Neutrophil (primary cell): ENCODE data around the gene ZC3H8.

ENCODE experiments used
- H3K27ac ChIP-seq: fragments of 200-600 bp; sonication (generic); 2 replicates; pipeline ENCODE4 v1.5.1; 2016; ENCODE audit warnings: mild to moderate bottlenecking, moderate library complexity
- H3K27me3 ChIP-seq: fragments of 200-600 bp; sonication (generic); 2 replicates; pipeline ENCODE4 v1.6.0; 2016; ENCODE audit warnings: mild to moderate bottlenecking
- H3K36me3 ChIP-seq: fragments of 200-600 bp; sonication (generic); 2 replicates; pipeline ENCODE4 v1.5.1; 2017
- H3K4me1 ChIP-seq, 2 experiments: fragments of 200-600 bp in 1 of 2; sonication (generic) in 1 of 2; 1 replicate in 1 of 2; 2 replicates in 1 of 2; pipeline versions ENCODE4 v1.5.1 to v1.6.1; 2013 to 2016; ENCODE audit warnings: low read depth in 1 of 2, low read length in 1 of 2, mild to moderate bottlenecking in 1 of 2, moderate library complexity in 1 of 2; ENCODE audit not compliant: control insufficient read depth in 1 of 2, insufficient read depth in 1 of 2
- H3K4me3 ChIP-seq, 2 experiments: fragments of 200-600 bp in 1 of 2; sonication (generic) in 1 of 2; 1 replicate in 1 of 2; 2 replicates in 1 of 2; pipeline ENCODE4 v1.5.1; 2013 to 2016; ENCODE audit warnings: low read depth in 1 of 2, low read length in 1 of 2, mild to moderate bottlenecking in 1 of 2, moderate library complexity in 1 of 2
- H3K9me3 ChIP-seq: fragments of 200-600 bp; sonication (generic); 2 replicates; pipeline ENCODE4 v1.5.1; 2016
- TF ChIP-seq, protein P1 (sequence below): fragments of 200-600 bp; sonication (generic); IDR thresholded peaks from 2 replicates; pipeline ENCODE4 v1.5.1; 2016; ENCODE audit warnings: antibody characterized with exemption

The ZC3H8 gene

DNA sequence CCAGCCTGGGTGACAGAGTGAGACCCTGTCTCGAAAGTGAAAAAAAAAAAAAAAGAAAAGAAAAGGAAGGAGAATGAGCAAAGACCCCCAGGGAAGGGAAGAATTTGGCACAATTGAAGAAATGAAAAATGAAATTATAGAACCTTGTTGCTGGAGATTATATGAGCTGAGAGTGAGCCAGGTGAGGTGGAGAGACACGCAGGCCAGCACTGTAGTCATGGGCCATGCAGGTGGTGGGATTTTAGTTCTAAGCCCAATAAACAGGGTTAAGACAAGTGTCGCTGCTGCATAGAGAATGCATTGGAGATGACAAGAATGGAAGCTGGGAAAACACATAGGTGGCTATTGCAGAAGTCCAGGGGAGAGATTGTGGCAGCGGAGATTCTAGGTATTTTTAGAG, 84.3 kb downstream of the ZC3H8 start:
- no peak overlapping the region for H3K27ac ChIP-seq
- no peaks in the 10 kb centered on the region for H3K9me3 ChIP-seq
- H3K36me3 ChIP-seq, result no peaks in the 10 kb centered on the region
- no peak overlapping the region for H3K4me3 ChIP-seq
- H3K27me3 ChIP-seq, result no peaks in the 10 kb centered on the region
- TF ChIP-seq, protein P1, sequence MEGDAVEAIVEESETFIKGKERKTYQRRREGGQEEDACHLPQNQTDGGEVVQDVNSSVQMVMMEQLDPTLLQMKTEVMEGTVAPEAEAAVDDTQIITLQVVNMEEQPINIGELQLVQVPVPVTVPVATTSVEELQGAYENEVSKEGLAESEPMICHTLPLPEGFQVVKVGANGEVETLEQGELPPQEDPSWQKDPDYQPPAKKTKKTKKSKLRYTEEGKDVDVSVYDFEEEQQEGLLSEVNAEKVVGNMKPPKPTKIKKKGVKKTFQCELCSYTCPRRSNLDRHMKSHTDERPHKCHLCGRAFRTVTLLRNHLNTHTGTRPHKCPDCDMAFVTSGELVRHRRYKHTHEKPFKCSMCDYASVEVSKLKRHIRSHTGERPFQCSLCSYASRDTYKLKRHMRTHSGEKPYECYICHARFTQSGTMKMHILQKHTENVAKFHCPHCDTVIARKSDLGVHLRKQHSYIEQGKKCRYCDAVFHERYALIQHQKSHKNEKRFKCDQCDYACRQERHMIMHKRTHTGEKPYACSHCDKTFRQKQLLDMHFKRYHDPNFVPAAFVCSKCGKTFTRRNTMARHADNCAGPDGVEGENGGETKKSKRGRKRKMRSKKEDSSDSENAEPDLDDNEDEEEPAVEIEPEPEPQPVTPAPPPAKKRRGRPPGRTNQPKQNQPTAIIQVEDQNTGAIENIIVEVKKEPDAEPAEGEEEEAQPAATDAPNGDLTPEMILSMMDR, result no peak
- no peaks in the 10 kb centered on the region for H3K4me1 ChIP-seq

DNA sequence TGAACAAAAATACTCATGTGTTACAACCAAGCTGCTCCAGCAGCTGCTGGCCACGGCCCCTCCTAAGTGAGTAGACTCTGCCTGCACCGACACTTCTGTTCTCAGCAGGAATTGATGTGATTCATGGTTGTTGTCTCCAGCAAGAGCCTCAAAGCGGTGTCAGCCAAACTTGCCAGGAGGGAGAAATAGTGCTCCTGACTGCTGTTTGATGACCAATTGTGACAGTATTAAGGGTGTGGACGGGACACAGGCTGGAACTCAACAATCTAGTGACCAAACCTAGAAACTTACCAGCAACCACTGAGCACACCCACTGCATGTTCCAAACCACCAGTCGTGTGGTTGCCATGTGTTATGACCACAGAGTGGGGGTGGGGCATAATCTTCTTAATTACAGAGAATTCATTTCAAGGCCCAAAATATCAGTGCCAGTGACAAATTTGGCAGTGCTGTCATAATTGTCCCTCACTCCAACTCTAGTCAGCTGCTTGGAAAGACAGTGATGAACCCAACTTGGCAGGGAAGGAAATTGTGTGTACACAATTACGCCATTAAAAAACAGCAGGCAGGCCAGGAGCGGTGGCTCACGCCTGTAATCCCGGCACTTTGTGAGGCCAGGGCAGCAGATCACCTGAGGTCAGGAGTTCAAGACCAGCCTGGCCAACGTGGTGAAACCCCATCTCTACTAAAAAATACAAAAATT, 86.3 kb downstream of the ZC3H8 start:
- Histone ChIP-seq H3K9me3 (no peaks in the 10 kb centered on the region), H3K4me1 (no peaks in the 10 kb centered on the region), H3K36me3 (no peaks in the 10 kb centered on the region), H3K27ac (no peak overlapping the region), H3K4me3 (no peak overlapping the region), H3K27me3 (no peaks in the 10 kb centered on the region)
- TF ChIP-seq, protein P1, result no peak

DNA sequence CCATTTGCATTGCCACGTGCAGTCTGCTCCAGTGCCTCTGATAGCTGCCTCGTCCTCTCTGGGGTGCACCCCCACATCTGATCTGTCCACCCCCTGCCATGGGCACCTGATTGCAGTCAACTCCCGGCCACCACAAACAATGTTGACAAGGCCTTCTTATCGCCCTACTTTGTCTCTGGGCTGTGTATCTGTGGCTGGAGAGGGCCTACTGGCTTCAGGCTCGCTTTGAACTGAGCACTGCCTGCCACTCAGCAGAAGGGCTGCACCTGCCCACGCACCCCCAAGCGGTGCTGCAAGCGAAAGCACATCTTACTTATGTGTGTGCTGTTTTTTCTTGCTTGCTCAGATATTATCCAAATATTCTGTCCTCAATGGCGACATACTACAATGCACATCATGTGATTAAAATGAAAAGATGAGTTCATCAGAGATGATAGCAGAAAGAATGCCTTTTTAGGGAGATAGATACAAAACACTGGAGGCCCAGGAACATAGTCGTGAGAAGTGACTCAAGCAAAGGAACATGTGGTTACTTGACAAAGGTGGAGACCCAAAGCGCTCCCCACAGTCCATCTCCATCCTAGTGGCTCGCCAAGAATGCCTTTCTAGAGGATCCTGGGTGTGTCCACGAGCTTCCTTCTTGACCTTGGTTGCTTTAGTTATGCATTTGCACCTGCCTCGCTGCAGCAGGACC, 87.9 kb downstream of the ZC3H8 start:
- Histone ChIP-seq H3K4me3 (no peak overlapping the region), H3K36me3 (no peaks in the 10 kb centered on the region), H3K4me1 (no peaks in the 10 kb centered on the region), H3K9me3 (no peaks in the 10 kb centered on the region), H3K27me3 (no peaks in the 10 kb centered on the region), H3K27ac (no peak overlapping the region)
- TF ChIP-seq, protein P1, result no peak

DNA sequence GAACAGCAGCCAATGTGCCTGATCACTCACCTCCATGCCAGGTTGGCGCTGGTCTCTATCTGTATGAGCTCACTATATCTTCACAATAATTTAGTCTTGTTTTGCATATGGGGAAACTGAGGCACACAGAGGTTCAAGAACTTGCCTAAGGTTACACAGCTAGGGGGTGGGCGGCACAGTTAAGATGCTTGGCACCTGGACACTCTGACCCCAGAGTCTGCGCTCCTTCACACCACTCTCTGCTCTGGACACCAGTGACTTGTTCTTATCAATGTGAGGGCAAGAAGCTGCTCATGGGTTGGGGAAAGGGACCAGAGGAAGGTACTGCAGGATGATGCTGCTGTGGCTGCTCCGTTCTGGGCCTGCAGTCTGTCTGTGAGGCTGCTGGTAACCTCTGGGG, 89.5 kb downstream of the ZC3H8 start:
- no peaks in the 10 kb centered on the region for H3K27me3 ChIP-seq
- no peaks in the 10 kb centered on the region for H3K9me3 ChIP-seq
- no peak overlapping the region for H3K27ac ChIP-seq
- H3K4me1 ChIP-seq, result no peaks in the 10 kb centered on the region
- no peak overlapping the region for H3K4me3 ChIP-seq
- TF ChIP-seq, protein P1, result no peak
- no peaks in the 10 kb centered on the region for H3K36me3 ChIP-seq

DNA sequence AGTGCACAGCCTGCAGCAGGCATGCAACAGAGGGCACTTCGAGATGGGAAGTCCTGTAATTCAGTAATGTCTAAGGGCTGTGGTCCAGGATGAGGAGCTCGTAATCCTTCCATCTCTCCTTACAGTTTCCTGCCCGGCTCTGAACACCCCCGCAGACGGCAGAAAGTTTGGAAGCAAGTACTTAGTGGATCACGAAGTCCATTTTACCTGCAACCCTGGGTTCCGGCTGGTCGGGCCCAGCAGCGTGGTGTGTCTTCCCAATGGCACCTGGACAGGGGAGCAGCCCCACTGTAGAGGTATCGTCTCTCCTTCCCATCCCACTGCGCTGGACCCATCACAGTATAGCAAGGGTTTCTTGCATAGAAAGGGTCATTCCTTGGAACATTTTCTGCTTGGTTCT, 90.0 kb downstream of the ZC3H8 start:
- TF ChIP-seq, protein P1, result no peak
- Histone ChIP-seq H3K27me3 (no peaks in the 10 kb centered on the region), H3K4me1 (no peaks in the 10 kb centered on the region), H3K36me3 (no peaks in the 10 kb centered on the region), H3K27ac (no peak overlapping the region), H3K4me3 (no peak overlapping the region), H3K9me3 (no peaks in the 10 kb centered on the region)
